ENCODE results near the gene MAEL.

DNA sequence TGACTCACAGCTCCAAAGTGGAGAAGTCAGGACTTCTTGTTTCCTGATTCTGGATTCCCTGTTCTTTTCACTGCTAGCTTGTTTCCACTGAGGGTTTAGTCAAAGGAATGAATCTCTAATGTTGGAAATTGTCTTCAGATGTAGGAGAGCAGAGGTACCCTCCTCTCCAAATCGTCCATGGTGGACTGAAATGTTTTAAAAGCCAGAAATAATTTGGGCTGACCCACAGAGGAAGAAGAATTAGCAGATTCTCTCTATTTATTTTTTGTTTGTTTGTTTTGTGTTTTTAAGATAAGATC, 70.7 kb downstream of the MAEL start:
- TF ChIP-seq POLR2A (IDR thresholded peaks at IDR 0.05) = no peak
- TF ChIP-seq, protein P1, sequence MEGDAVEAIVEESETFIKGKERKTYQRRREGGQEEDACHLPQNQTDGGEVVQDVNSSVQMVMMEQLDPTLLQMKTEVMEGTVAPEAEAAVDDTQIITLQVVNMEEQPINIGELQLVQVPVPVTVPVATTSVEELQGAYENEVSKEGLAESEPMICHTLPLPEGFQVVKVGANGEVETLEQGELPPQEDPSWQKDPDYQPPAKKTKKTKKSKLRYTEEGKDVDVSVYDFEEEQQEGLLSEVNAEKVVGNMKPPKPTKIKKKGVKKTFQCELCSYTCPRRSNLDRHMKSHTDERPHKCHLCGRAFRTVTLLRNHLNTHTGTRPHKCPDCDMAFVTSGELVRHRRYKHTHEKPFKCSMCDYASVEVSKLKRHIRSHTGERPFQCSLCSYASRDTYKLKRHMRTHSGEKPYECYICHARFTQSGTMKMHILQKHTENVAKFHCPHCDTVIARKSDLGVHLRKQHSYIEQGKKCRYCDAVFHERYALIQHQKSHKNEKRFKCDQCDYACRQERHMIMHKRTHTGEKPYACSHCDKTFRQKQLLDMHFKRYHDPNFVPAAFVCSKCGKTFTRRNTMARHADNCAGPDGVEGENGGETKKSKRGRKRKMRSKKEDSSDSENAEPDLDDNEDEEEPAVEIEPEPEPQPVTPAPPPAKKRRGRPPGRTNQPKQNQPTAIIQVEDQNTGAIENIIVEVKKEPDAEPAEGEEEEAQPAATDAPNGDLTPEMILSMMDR (IDR thresholded peaks at IDR 0.05) = no peak
- no peak for TF ChIP-seq EP300 (IDR thresholded peaks at IDR 0.05)
